K562 (cell line): ENCODE results near the gene ADGRB3. TPM values are rescaled to one million over a fixed set of nuclear protein-coding genes. Genes with fewer than 3 reads are reported as not detected.

Source experiments
- COPS2 ChIP-seq: fragments of 450-650 bp; conservative IDR thresholded peaks from 2 replicates; pipeline ENCODE4 v1.6.1; 2016; ENCODE audit warnings: mild to moderate bottlenecking, moderate library complexity
- EP300 ChIP-seq: IDR thresholded peaks from 2 replicates; pipeline ENCODE4 v1.6.1; 2012; ENCODE audit warnings: low read length, improper control_type of control experiment
- FOXA3 ChIP-seq, 2 experiments: fragments of 450-650 bp in 1 of 2; sonication (generic) in 1 of 2; formaldehyde crosslinking; IDR thresholded peaks in 1 of 2; conservative IDR thresholded peaks in 1 of 2; 2 replicates each; pipeline versions ENCODE4 v1.4.0 to v1.8.0; 2020 to 2022; ENCODE audit warnings: mild to moderate bottlenecking in 2 of 2, missing genetic modification reagents in 1 of 2
- HDAC2 ChIP-seq: fragments of 450-650 bp; IDR thresholded peaks from 2 replicates; pipeline ENCODE4 v1.6.1; 2016; ENCODE audit warnings: mild to moderate bottlenecking
- HMGN3 ChIP-seq: IDR thresholded peaks from 2 replicates; pipeline ENCODE4 v1.6.1; 2011; ENCODE audit warnings: borderline replicate concordance, low read depth, mild to moderate bottlenecking, mixed read lengths, low read length; ENCODE audit not compliant: insufficient read length; ENCODE audit errors: extremely low read depth
- KLF10 ChIP-seq: fragments of 250-450 bp; sonication (Bioruptor Pico); IDR thresholded peaks from 2 replicates; pipeline ENCODE4 v1.6.1; 2021; ENCODE audit warnings: matching md5 sums
- MEF2A ChIP-seq: IDR thresholded peaks from 2 replicates; pipeline ENCODE4 v1.6.1; 2011; ENCODE audit warnings: low read depth, mild to moderate bottlenecking, low read length, moderate library complexity; ENCODE audit not compliant: control insufficient read depth
- POLR2H ChIP-seq: IDR thresholded peaks from 2 replicates; pipeline ENCODE4 v1.6.1; 2016; ENCODE audit warnings: missing genetic modification characterization, low read depth, mild to moderate bottlenecking, control low read depth, missing compliant biosample characterization, moderate library complexity
- PTRF ChIP-seq: fragments of 450-650 bp; IDR thresholded peaks from 2 replicates; pipeline ENCODE4 v1.6.1; 2016; ENCODE audit warnings: mild to moderate bottlenecking, missing genetic modification characterization, missing compliant biosample characterization
- THRAP3 ChIP-seq: fragments of 450-650 bp; IDR thresholded peaks from 2 replicates; pipeline ENCODE4 v1.6.1; 2016; ENCODE audit warnings: mild to moderate bottlenecking, inconsistent platforms, borderline replicate concordance
- ZBTB1 ChIP-seq: sonication (generic); formaldehyde crosslinking; IDR thresholded peaks from 2 replicates; pipeline ENCODE4 v1.8.1; 2023; ENCODE audit warnings: missing genetic modification reagents, low read depth, mild to moderate bottlenecking, borderline replicate concordance
- ZBTB40 ChIP-seq, 2 experiments: fragments of 450-650 bp in 1 of 2; sonication (generic) in 1 of 2; formaldehyde crosslinking in 1 of 2; IDR thresholded peaks; 2 replicates each; pipeline versions ENCODE4 v1.7.1 to v1.9.0; 2016 to 2022; ENCODE audit warnings: inconsistent platforms in 1 of 2, mild to moderate bottlenecking in 1 of 2, missing genetic modification reagents in 1 of 2
- polyA plus RNA-seq, 8 experiments: library from polyadenylated mRNA; depleted of rRNA in 4 of 8; stranded (reverse) in 5 of 8; unstranded in 3 of 8; fragments of >200 nt; fragmentation: Nextera tagmentation in 2 of 8; fragmentation: Illumina TruSeq in 1 of 8; extraction: Ambion mirVana in 2 of 8; extraction: Trizol in 1 of 8; gene quantifications; 2 replicates each; pipeline versions ENCODE4 v1.2.1 to v1.2.3, GENCODE V29; 2011 to 2014; ENCODE audit warnings: inconsistent platforms in 1 of 8, missing spikeins in 1 of 8
- total RNA-seq, 7 experiments: library from RNA; depleted of rRNA in 6 of 7; stranded (reverse); fragments of >200 nt in 6 of 7; fragmentation: Illumina TruSeq in 2 of 7; extraction: Trizol in 2 of 7; gene quantifications; 2 replicates each; pipeline versions ENCODE4 v1.2.1 to v1.2.3, GENCODE V29; 2011 to 2021; ENCODE audit warnings: low replicate concordance in 1 of 7
- TF ChIP-seq, protein P1 (sequence below): fragments of 250-450 bp; sonication (Bioruptor Pico); IDR thresholded peaks from 2 replicates; pipeline ENCODE4 v1.4.0; 2020; ENCODE audit warnings: mild to moderate bottlenecking, moderate library complexity
- TF ChIP-seq, protein P2 (sequence below): fragments of 250-450 bp; sonication (Bioruptor Pico); IDR thresholded peaks from 2 replicates; pipeline ENCODE4 v1.8.0; 2022; ENCODE audit warnings: moderate library complexity, mild to moderate bottlenecking, inconsistent platforms

Gene ADGRB3
- total and polyA plus RNA-seq, 9 of the 15 experiments (the other 6 are each of a cell fraction or from before 2014, with no cell fraction given): 0.90 to 7.8 (median 2.4) TPM

DNA sequence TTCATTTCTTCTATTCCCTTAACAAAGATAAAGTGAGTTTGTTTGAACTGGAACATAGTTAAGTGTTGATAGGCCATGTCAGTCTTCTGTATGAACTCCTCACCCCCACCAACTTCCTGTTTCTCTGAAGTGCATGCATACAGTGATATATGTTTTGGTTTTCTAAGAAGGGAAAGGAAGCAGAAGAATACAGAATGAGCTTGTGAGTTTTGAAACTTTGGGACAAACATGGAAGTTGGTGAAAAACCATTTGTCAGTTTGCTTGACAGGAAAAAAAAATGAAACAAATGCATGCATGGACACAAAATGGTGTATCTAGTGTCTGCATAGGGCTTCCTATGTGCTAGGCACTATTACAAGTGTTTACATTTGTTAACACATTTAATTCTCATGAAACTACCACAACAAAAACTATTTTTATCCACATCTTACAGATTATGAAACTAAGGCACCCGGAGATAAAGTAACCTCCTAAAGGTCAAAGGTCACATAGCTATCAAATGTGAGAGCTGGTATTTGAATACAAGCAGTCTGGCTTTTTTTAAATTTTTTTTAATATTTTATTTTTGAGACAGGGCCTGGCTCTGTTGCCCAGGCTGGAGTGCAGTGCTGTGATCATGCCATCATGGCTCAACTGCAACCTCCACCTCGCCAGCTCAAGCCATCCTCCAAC, 105.9 kb downstream of the ADGRB3 start (continued):
- TF ChIP-seq HMGN3 (peak; percentile 65), HDAC2 (peak; percentile 28; the same call in 1 of the 2 replicates), FOXA3 (CRISPR knock-in tag; conservative IDR thresholded peaks at IDR 0.05 in 1 of 2, IDR thresholded peaks at IDR 0.05 in 1 of 2) (peak in 1 of 2 experiments; percentile 57; a peak in 2 of 4 replicates), ZBTB1 (CRISPR knock-in tag) (no peak), PTRF (tag) (peak; percentile 93), MEF2A (0 out of 2 replicates have a peak, but pooled peaks have one; percentile 4), ZBTB40 (IDR thresholded peaks at IDR 0.05) (peak; percentile 29; the same call in 1 of the 2 replicates), ZBTB40 (CRISPR knock-in tag; IDR thresholded peaks at IDR 0.05) (no peak), POLR2H (tag) (peak; percentile 57), COPS2 (no peak), KLF10 (CRISPR knock-in tag) (peak; percentile 71; the same call in 1 of the 2 replicates), EP300 (peak; percentile 86), THRAP3 (no peak)
- TF ChIP-seq, protein P1, sequence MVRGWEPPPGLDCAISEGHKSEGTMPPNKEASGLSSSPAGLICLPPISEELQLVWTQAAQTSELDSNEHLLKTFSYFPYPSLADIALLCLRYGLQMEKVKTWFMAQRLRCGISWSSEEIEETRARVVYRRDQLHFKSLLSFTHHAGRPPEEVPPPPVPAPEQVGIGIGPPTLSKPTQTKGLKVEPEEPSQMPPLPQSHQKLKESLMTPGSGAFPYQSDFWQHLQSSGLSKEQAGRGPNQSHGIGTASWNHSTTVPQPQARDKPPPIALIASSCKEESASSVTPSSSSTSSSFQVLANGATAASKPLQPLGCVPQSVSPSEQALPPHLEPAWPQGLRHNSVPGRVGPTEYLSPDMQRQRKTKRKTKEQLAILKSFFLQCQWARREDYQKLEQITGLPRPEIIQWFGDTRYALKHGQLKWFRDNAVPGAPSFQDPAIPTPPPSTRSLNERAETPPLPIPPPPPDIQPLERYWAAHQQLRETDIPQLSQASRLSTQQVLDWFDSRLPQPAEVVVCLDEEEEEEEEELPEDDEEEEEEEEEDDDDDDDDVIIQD: peak; percentile 76; the same call in 1 of the 2 replicates
- TF ChIP-seq, protein P2, sequence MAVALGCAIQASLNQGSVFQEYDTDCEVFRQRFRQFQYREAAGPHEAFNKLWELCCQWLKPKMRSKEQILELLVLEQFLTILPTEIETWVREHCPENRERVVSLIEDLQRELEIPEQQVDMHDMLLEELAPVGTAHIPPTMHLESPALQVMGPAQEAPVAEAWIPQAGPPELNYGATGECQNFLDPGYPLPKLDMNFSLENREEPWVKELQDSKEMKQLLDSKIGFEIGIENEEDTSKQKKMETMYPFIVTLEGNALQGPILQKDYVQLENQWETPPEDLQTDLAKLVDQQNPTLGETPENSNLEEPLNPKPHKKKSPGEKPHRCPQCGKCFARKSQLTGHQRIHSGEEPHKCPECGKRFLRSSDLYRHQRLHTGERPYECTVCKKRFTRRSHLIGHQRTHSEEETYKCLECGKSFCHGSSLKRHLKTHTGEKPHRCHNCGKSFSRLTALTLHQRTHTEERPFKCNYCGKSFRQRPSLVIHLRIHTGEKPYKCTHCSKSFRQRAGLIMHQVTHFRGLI (CRISPR knock-in tag): peak; percentile 91; the same call in 1 of the 2 replicates
